Measurements from ENCODE around the gene ROBO1.

The ROBO1 gene

DNA sequence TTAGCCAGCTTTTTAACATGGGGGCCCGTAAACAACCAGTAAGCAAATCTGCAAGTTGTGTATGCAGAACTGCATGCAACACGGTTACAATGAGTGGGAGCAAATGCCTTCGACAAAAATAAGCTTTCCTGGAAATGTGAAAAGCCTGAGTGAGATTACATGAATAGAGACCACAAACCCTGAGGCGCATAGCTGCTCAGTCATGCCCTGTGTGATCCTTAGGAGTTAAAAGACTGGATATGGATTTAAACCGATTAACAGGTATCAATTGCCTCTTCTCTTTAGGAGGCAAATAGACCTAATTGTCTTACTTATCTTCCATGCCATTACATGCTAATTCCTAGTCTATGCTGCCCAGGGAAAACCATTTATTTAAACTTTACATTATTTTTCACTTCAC lies 810.3 kb downstream of the ROBO1 start:
- DNase-seq, result no peak

DNA sequence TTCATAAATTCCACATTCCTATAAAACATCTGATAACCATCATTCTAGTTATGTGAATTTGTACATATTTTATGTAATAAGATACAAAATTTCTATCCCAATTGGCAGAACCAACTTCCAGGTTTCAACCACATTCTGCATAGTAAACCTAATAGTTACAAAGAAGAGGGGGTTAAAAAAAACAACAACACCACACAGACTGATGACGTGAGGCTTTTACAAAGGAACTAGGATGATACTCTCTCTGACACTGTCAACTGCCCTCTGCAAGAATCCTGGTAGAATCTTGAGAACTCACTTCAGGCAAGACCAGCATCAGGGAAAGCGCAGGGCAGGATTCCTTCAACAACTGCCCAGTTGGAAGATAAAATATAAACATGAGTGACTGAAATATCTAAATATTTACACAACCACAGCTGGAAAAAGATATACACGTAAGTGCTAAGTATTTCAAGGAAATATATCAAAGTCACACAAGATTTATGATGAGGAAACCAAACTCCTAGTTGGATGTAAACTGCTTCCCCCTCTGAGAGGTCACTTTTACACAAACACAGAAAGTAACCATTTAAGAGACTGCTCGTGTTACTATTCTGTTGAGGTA lies 816.4 kb downstream of the ROBO1 start:
- no peak for DNase-seq

DNA sequence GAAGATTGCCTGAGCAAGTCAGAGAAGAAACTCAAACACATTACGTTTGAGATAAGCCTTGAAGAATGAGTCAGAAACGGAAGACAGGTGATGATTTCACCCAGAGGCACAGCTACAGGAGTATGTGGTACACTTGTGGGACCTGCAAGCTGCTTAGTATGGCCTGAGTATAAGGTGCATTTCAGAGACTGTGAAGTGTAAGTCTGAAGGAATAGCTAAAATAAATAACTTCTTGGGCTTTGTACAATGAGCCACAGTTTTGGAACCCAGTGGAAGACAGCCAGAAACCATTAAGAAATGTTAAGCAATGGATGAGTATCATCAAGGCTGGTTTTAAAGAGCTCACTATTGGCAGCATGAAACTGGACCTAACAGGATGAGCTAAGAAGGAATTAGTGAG lies 826.2 kb downstream of the ROBO1 start:
- DNase-seq, result no peak

DNA sequence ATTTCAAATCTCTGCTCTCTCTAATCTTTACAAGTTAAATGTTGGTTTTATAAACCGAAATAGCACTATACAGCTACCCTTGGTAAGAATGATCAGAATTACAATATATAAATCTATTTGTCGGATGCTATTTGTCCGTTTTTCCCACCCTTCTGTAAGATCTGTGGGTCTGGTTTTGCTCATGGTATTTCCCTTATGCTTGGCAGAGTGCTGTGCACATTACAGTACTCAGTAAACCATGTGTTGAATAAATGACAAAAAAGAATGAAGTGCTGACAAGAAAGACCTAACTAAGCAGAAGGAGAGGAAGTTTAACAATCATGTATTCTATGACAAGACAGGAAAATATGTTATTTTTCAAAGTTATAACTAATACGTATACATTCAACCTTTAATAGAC lies 827.2 kb downstream of the ROBO1 start:
- DNase-seq, result no peak

DNA sequence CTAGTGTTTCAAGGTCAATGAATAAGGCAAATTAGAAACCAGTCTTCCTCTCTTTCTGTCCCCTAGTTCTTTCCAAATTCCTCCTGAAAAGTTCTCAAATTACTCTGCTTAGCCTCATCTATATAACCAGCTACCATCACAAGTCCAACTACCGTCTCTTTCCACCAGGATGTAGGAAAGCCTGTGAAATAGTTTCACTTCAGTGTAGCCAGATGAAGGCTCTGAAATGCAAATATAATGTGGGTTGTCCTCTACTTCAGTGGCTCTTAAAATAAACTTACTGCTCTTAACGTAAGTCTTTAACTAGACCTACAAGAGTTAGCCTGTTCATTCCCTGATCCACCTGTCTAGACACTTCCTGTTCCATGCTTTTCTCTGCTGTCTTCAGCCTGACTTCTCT lies 827.7 kb downstream of the ROBO1 start:
- DNase-seq, result no peak

DNA sequence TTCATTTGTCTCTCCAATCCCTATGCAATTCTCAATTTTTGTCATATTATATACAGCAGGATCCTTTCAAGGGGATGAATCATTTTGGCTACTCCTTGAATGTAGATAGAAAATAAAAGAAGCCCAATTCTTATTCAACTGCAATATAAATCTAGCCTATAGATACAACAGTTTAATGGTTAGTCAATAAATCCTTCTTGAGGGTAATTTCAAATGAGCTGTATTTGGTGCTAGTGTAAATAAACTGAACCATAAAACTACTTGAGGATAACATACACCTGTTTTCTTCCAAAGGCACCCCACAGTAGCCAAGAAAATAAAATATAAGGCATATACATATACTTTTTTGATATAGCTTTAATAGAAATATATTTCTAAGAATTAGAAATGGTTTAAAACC lies 830.3 kb downstream of the ROBO1 start:
- DNase-seq, result no peak

DNA sequence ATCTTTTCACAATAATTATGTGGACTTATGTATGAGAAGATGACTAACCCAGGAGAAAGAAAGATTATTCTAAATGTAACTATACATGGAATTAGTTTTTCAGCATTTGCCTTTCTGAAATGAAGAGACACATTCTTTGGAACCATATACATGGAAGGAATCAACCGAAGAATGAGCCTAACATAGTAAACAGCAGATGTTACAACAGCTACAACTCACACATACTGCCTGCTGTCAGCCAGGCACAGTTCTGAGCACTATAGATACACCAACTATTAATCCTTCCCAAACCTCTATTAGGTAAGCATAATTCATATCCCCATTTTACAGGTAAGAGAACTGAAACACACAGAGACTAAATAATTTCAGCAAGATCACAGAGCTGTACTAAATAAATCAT lies 840.0 kb downstream of the ROBO1 start:
- DNase-seq, result no peak

DNA sequence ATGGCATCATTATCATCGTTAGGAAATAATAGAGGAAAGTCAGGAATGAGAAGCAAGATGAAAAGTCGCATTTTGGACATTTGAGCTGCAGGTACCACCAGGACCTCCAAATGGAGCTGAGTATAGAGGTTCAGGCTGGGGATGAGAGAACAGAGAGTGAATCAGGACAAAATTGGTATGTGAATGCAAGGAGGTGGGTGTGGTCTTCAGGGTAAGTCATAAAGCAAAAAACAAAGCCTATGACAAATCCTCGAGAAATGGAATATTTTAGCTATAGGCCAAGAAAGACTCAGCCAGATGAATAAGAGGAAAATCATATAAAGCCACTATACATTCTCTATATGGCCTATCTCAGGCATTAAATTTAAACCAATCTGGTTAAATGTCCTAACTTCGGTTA lies 841.3 kb downstream of the ROBO1 start:
- DNase-seq, result no peak

DNA sequence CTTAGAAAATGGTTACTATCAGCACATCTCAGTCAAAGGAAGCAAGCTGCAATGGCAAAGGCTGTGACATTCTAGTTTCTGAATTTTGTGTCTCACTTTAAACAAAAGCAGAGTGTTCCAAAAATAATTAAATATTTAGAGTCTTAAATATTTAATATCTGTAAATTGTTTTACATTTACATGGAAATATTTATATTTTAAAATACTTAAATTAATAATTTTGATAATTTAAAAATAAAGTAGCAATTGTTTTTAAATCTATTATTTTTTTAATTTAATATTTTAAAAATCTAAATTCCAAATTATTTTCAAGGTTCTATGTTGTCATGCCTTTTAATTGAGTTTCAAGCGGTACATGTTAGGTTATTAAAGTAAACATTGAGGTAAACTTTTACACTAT lies 843.1 kb downstream of the ROBO1 start:
- DNase-seq, result no peak

DNA sequence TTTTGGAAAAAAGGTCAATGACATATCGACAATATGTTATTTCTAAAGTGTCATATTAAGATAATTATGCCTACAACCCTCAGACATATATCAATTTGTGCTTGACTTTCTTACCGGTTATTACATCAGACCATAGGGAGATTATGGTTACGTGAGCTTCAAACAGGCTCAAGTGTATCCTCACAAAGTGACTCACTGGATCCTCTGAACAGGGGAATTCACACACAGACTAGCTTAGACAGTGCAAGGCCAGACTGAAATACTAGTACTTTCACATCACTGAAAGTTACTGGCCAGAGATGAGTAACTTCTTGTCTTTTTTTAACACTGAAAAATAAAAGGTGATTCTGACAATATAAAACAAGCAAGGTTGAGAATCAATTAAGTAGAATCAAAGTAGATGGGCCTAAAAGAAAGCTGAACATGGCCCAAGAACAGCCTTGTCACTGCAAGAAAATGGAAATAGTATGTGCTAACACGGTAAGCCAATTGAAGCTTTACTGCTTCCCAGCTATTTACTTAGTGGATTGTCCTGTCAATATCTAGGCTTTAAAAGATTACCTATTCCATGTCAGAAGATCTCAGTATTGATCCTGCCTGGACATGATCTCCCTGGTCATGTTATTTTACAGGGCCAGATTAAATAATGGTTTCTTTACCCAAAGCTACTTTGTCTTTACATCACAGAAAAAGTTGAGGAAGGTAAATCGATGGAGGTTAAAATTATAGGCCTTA lies 848.6 kb downstream of the ROBO1 start:
- no peak for DNase-seq

DNA sequence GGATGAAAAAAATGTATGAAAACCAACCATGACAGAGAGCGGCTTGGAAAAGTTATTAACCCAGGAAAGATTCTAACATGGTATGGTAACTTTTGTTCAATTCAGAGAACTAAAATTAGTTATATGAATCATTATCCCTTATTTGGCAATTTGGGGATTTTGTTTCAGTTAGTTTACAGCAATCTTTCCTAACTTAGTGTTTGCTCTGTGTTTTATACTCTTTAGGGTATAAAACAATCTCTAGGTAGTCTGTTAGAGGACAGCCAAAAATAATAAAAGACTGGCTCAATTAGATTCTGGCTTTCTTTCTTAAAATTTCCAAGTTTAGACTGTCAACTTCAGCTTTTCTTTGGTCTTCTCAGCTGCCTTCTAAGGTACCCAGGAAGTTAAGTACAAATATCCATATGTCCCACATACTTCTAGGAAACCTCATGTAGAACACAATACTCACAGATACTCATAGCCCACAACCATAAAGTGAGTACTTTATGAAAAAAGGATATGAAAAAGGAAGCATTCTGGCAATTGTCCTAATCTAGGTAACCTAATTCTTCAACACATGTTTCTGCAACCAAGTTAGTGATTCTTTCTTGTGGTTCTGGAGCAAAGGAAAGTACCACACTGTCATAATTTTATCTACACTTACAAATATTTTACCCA lies 849.3 kb downstream of the ROBO1 start:
- DNase-seq, result no peak

DNA sequence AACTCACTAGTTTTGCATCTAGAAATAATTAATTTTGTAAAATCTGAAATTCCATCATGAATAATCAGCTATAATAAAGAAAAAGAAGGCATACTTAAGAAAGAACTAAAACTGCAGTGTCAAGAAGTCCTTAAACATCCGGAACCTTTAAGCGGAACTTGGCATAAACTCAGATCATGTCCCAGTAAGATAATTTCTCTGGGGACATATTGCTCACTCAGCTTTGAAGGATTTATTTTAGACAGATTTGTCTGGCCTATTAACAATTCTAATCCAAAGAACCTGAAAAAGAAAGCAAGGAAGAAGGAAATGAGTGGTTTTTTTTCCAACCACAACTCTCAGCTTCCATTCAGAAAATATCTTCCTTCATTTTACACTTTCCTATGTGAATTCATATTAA lies 850.3 kb downstream of the ROBO1 start:
- no peak for DNase-seq

DNA sequence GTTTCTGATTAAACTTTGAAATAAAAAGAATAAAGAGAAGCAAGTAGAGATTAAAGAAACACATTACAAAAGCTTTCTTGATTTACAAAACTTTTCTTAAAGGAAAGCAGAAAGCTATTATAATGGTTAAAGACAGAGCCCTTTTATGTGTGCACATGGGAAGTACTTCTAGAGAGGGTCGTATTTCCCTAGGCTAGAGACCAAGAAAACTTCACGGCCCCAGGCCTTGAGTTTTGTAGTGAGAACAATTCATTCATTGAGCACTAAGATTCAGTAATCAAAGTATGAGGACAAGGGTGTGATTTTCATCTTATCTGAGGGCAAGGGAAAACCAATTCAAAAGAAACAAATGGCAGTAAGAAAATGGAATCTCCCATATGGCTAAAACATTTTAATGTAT lies 854.1 kb downstream of the ROBO1 start:
- DNase-seq, result no peak

DNA sequence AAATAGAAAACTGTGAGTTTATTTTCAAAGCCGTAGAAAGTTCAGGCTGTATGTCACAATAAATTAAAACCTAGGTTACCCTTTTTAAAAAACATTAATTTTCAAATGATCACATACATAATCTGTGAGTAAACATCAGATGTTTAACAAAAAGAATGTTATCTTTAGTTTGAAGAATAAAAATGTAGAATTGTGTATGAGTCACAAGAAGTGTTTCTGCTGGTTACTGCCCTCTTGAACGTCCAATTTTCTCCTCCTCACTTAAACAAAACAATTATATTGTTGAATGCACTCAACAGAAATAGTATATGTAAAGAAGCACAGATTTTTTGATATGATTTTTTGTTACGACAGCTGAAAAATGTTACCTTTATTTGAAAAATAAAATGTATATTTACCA lies 855.1 kb downstream of the ROBO1 start:
- no peak for DNase-seq

DNA sequence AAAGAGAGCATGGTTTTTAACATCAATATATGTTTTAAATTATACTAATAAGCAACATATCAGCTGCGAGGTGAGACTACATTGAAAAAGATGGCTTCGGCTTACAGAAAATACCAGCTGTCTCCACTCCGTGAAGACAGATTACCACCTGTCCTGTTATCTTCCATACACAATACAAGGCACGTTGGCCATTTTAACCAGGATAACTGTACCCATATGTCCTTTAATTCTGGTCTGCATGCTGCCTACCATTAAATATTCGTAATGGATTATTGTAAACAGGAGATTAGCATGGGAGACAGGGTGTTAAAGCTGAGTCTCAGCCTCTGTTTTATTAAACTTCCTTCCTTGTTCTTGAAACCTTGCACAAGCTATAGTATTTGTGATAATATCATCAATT lies 855.5 kb downstream of the ROBO1 start:
- DNase-seq, result no peak

DNA sequence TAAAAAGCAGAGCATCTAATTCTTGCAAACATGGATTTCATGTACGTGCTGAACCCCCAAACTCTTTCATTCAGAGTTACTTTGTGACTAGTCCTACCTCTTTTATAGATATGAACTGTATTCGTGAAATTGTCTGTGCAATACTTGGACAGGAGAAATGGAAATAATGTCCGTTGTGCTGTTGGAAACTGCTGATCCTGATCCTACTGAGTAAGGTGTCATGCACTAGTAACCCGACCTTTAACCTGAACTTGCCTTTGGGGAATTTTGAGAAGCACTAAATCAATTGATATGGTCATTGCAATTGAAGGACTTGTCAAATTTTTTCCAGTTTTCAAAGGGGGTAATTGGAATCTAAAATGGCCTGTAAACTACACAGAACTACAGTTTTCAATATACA lies 856.4 kb downstream of the ROBO1 start:
- no peak for DNase-seq

DNA sequence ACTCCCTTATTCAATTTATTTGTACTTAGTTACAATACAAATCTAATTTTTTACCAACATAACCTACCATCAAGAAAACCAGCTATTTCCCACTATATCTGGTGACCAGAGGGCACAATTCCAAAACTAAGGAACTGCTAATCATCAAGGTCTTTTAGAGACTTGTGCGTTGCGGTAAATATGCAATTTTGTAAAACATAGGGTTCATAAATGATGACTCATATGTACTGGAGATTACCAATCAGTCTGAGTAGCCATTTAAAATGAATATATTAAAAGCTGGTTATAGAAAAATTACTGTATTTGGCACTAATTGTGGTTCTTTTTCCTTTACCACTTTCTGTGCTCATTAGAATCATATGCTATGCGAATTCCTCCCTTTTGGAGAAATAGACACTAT lies 859.6 kb downstream of the ROBO1 start:
- no peak for DNase-seq

DNA sequence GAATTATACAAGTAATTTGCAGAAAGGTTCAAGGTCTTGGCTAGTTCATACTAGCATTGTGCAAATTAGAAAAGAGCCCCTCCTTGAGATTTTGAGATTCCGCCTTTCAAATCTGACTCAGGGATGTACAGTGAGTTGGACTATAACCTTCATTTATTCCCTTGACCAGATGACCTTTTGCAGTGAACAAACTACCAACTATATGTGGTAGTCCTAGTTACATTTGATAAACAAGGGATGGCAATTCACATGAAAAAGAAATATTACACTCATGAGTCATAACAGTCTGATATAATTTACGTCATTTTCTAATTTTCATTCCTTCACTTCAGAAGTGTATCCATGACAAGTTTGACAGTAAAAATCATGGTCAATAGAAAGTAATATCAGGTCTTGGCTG lies 860.4 kb downstream of the ROBO1 start:
- DNase-seq, result no peak

DNA sequence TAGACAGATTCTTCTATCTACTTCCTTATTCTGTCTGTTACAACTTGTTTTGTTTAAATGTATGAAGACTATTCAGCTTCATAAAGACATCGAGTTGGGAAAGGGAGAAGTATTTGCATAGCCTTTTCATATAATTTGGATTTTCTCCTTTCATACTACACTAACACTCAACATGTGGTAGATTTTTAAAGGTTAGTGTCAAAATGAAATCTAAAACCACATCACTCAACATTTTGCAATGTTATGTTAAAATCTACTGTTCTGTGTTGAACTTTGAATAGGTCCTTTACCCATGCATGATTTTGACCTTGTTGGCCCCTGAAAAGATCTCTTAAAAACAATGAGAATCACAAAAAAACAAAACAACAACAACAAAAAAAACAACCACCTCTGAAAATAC lies 860.9 kb downstream of the ROBO1 start:
- no peak for DNase-seq

DNA sequence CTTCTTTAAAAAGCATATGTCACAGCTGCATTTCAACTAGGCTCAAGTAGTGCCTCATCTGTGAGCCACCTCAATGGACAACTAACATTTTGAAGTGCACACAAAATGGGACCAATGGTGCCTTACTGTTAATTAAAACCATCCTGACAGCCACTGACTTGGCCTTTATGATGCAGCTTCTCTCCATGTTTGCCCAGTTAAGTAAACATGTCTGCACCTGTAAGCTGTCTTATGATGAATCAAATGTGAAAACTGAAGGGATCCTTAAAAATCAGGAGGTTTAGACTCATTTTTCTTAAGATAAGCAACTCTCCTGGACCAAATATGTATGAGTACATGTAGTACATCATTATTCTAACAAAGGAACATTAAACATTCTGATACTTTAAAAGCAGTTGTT lies 861.6 kb downstream of the ROBO1 start:
- DNase-seq, result no peak

DNA sequence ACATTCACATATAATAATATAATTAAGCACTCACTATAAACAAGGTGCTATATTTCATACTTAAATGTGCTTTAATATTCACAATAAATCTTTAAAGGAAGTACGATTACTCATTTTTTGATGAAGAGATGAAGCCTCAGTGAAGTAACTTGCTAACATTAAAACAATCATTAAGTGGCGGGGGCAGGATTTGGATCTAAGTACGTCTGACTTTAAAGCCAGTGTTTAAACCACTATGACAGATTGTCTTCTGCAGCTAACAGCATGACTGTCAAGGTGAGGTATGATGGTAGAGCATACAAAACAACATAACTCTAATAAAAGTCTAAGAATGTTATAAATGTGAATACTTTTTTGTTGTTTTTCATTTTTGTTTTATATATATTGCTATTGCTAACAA lies 862.1 kb downstream of the ROBO1 start:
- DNase-seq, result no peak

DNA sequence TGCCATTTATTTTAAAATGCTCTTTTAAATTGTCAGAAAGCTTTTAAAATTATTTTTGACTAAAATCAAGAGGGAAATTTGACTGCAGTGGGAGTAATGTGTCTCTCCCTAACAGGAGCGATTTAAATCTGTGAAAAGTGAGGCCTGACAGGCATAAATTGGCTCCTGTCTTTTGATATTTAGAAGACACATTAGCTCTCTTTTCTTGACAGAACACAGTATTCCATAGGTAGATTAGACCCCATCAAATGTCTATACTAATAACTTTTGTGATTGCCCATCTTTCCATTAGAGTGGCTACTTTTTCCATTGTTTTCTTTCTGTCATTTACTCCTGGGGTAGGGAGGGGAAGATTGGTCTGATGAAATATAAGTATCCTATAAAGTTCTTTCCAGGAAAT lies 866.3 kb downstream of the ROBO1 start:
- no peak for DNase-seq

DNA sequence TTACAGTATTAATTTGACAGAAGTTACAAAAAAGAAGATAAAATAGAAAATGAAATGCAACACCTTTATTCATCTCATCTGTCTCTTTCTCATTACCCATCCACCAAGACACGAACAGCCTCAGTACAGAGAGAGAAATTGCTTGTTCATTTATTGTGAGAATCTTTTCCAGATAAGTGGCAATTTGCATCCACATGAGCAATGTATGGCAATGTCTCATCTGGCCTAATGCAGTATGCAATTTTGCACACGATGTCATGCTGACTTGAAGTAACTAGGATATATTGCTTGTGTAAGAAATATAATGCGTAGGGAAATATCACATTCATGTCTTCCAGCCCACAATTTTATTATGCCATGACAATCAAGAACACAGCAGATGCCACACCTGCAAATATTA lies 866.9 kb downstream of the ROBO1 start:
- no peak for DNase-seq

DNA sequence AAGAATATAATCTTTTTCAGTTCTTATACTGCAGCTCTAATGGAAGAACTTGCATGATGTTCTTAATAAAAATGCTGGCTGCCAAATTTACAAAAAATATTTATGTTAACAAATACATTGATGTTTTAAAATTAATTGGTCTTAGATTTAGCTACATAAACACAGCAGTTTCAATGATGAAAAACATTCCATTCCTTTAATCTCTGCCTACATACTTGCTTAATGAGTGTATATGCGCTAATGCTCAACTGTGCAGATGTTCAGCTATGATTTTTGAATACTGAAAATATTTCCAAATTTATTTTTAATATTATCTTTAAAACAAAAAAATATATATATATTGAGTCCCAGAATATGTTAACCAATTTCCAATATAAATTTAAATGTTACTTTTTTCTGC lies 867.4 kb downstream of the ROBO1 start:
- no peak for DNase-seq

DNA sequence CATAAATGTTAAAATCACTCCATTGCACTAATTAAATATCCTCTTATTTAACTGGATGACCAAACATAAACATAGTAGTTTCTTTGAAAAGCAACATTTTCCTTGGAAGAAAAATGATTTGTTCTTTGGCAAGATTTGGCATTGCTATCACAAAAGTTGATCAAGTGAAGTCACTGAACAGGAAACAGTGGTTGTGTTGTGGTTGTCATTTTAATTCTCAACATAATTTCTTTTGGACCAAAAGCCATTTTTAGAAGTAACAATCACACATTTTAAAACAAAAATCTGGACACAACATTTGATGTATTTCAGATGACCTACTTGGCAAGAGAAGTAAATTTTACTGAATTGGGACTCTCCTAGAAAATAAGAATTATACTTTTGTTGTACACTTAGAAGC lies 872.3 kb downstream of the ROBO1 start:
- DNase-seq, result no peak
